Stimulated activated CD8-positive, alpha-beta memory T cell treated with anti-CD3 and anti-CD28 coated beads, Interleukin-4, amount 100 ng/mL, for 4 hours (primary cell): ENCODE measurements around the gene LEKR1.
"Not testable (repeated sequence)": the region's sequence is repeated elsewhere in the genome, so short reads cannot be mapped to it uniquely, and the experiment has no call there.

ENCODE experiments used
- DNase-seq, 2 donors: peaks; one replicate each; pipeline ENCODE4 v3.0.0-alpha.2; 2020; ENCODE audit warnings: low read depth in 2 of 2, low spot score in 1 of 2

The LEKR1 gene

GRCh38 chr3:156836701-156837100 lies 10.5 kb downstream of the LEKR1 start:
- no peak for DNase-seq

- DNase-seq = no peak
Measured at GRCh38 chr3:156837115-156837514, 11.0 kb downstream of the LEKR1 start.

- DNase-seq = no peak
Measured at GRCh38 chr3:156838035-156838434, 11.9 kb downstream of the LEKR1 start.

- no peak for DNase-seq
Measured at GRCh38 chr3:156840826-156841689, 14.9 kb downstream of the LEKR1 start.

- no peak for DNase-seq
Measured at GRCh38 chr3:156843071-156843808, 17.1 kb downstream of the LEKR1 start.

GRCh38 chr3:156847752-156848448 lies 21.7 kb downstream of the LEKR1 start:
- DNase-seq = no peak

GRCh38 chr3:156859578-156859977 lies 33.4 kb downstream of the LEKR1 start:
- no peak for DNase-seq

- DNase-seq = no peak
Measured at GRCh38 chr3:156860873-156861272, 34.7 kb downstream of the LEKR1 start.

- no peak for DNase-seq
Measured at GRCh38 chr3:156862338-156862737, 36.2 kb downstream of the LEKR1 start.

GRCh38 chr3:156865732-156866131 lies 39.6 kb downstream of the LEKR1 start:
- no peak for DNase-seq

GRCh38 chr3:156867174-156867573 lies 41.0 kb downstream of the LEKR1 start:
- no peak for DNase-seq

GRCh38 chr3:156867920-156868319 lies 41.8 kb downstream of the LEKR1 start:
- no peak for DNase-seq

GRCh38 chr3:156873906-156874305 lies 47.8 kb downstream of the LEKR1 start:
- no peak for DNase-seq

GRCh38 chr3:156879491-156879890 lies 53.3 kb downstream of the LEKR1 start:
- DNase-seq = not testable (repeated sequence)

- DNase-seq = no peak
Measured at GRCh38 chr3:156885761-156886160, 59.6 kb downstream of the LEKR1 start.

GRCh38 chr3:156888176-156888575 lies 62.0 kb downstream of the LEKR1 start:
- DNase-seq = no peak

GRCh38 chr3:156888576-156888975 lies 62.4 kb downstream of the LEKR1 start:
- no peak for DNase-seq

GRCh38 chr3:156892701-156893100 lies 66.5 kb downstream of the LEKR1 start:
- DNase-seq = no peak

GRCh38 chr3:156895374-156895773 lies 69.2 kb downstream of the LEKR1 start:
- DNase-seq = not testable (repeated sequence)

GRCh38 chr3:156897851-156898250 lies 71.7 kb downstream of the LEKR1 start:
- DNase-seq = not testable (repeated sequence)

- DNase-seq = no peak
Measured at GRCh38 chr3:156898296-156898880, 72.2 kb downstream of the LEKR1 start.
